SK-N-SH treated with all-trans-retinoic acid at 6 μM for 48 hours (cell line): ENCODE results near the gene OR4D2.

Source experiments
- ATAC-seq: fragments of 200-7000 bp; cut with Tn5 transposase; 3 replicates; pipeline ENCODE4 v1.9.1; 2020; ENCODE audit warnings: mild to moderate bottlenecking, moderate library complexity
- ARNTL ChIP-seq: fragments of 450-650 bp; formaldehyde crosslinking; IDR thresholded peaks from 2 replicates; pipeline ENCODE4 v1.5.0; 2020; ENCODE audit warnings: low read depth, mild to moderate bottlenecking, moderate library complexity, borderline replicate concordance
- BACH2 ChIP-seq: fragments of 250-450 bp; sonication (Bioruptor Pico); IDR thresholded peaks from 2 replicates; pipeline ENCODE4 v1.9.0; 2021; ENCODE audit warnings: mild to moderate bottlenecking, borderline replicate concordance
- CREB5 ChIP-seq: fragments of 250-450 bp; sonication (Bioruptor Pico); IDR thresholded peaks from 2 replicates; pipeline ENCODE4 v1.5.1; 2020; ENCODE audit warnings: low read depth, mild to moderate bottlenecking, moderate library complexity
- CSDC2 ChIP-seq: fragments of 250-450 bp; sonication (Bioruptor Pico); IDR thresholded peaks from 2 replicates; pipeline ENCODE4 v1.5.0; 2020; ENCODE audit warnings: mild to moderate bottlenecking, moderate library complexity
- CSRNP3 ChIP-seq: fragments of 250-450 bp; sonication (Bioruptor Pico); IDR thresholded peaks from 2 replicates; pipeline ENCODE4 v1.5.1; 2021; ENCODE audit warnings: mild to moderate bottlenecking, moderate library complexity
- ESRRG ChIP-seq: fragments of 250-450 bp; sonication (Bioruptor Pico); IDR thresholded peaks from 2 replicates; pipeline ENCODE4 v1.6.1; 2021; ENCODE audit warnings: mild to moderate bottlenecking
- GLIS3 ChIP-seq: fragments of 250-450 bp; sonication (Bioruptor Pico); IDR thresholded peaks from 2 replicates; pipeline ENCODE4 v1.5.0; 2020; ENCODE audit warnings: mild to moderate bottlenecking, moderate library complexity
- ISL1 ChIP-seq: fragments of 250-450 bp; sonication (Bioruptor Pico); IDR thresholded peaks from 2 replicates; pipeline ENCODE4 v2.1.2; 2022; ENCODE audit warnings: mild to moderate bottlenecking, moderate library complexity
- PATZ1 ChIP-seq: fragments of 250-450 bp; sonication (Bioruptor Pico); IDR thresholded peaks from 2 replicates; pipeline ENCODE4 v1.8.0; 2020; ENCODE audit warnings: mild to moderate bottlenecking, moderate library complexity, borderline replicate concordance
- POU6F1 ChIP-seq: fragments of 250-450 bp; sonication (Bioruptor Pico); IDR thresholded peaks from 2 replicates; pipeline ENCODE4 v1.8.0; 2021; ENCODE audit warnings: low read depth, mild to moderate bottlenecking, moderate library complexity, borderline replicate concordance
- PPARA ChIP-seq: fragments of 250-450 bp; sonication (Bioruptor Pico); IDR thresholded peaks from 2 replicates; pipeline ENCODE4 v1.5.0; 2020; ENCODE audit warnings: mild to moderate bottlenecking, borderline replicate concordance
- SNAI2 ChIP-seq: fragments of 250-450 bp; sonication (Bioruptor Pico); IDR thresholded peaks from 2 replicates; pipeline ENCODE4 v1.5.0; 2020; ENCODE audit warnings: mild to moderate bottlenecking, moderate library complexity
- TCF4 ChIP-seq: fragments of 250-450 bp; sonication (Bioruptor Pico); IDR thresholded peaks from 2 replicates; pipeline ENCODE4 v1.8.0; 2021; ENCODE audit warnings: mild to moderate bottlenecking, moderate library complexity, borderline replicate concordance
- TOX ChIP-seq: fragments of 250-450 bp; sonication (Bioruptor Pico); IDR thresholded peaks from 2 replicates; pipeline ENCODE4 v1.8.0; 2021; ENCODE audit warnings: mild to moderate bottlenecking, moderate library complexity, borderline replicate concordance
- TSHZ2 ChIP-seq: fragments of 250-450 bp; sonication (Bioruptor Pico); IDR thresholded peaks from 2 replicates; pipeline ENCODE4 v1.5.0; 2020; ENCODE audit warnings: mild to moderate bottlenecking, moderate library complexity
- ZC3H10 ChIP-seq: fragments of 250-450 bp; sonication (Bioruptor Pico); IDR thresholded peaks from 2 replicates; pipeline ENCODE4 v1.5.1; 2021; ENCODE audit warnings: mild to moderate bottlenecking, moderate library complexity
- ZFP3 ChIP-seq: fragments of 250-450 bp; sonication (Bioruptor Pico); IDR thresholded peaks from 2 replicates; pipeline ENCODE4 v1.5.0; 2020; ENCODE audit warnings: mild to moderate bottlenecking, moderate library complexity
- ZNF565 ChIP-seq: fragments of 450-650 bp; formaldehyde crosslinking; conservative IDR thresholded peaks from 2 replicates; pipeline ENCODE4 v1.5.0; 2020; ENCODE audit warnings: low read depth, mild to moderate bottlenecking, moderate library complexity
- ZNF70 ChIP-seq: fragments of 450-650 bp; formaldehyde crosslinking; IDR thresholded peaks from 2 replicates; pipeline ENCODE4 v1.5.0; 2020; ENCODE audit warnings: mild to moderate bottlenecking, moderate library complexity
- ZNF8 ChIP-seq: fragments of 450-650 bp; formaldehyde crosslinking; IDR thresholded peaks from 2 replicates; pipeline ENCODE4 v1.5.0; 2020; ENCODE audit warnings: mild to moderate bottlenecking, moderate library complexity

OR4D2 gene

GRCh38 chr17:58195518-58196123 lies 28.8 kb downstream of the OR4D2 start:
- ATAC-seq: no peak
- TF ChIP-seq ZNF8 (CRISPR knock-in tag) (no peak), ZNF565 (CRISPR knock-in tag) (no peak), CSRNP3 (CRISPR knock-in tag) (no peak), PPARA (no peak), ARNTL (CRISPR knock-in tag) (no peak), TOX (CRISPR knock-in tag) (no peak), ZC3H10 (CRISPR knock-in tag) (no peak)

- no peak for ATAC-seq
- TF ChIP-seq ZNF70 (CRISPR knock-in tag) (no peak), TOX (CRISPR knock-in tag) (no peak), BACH2 (CRISPR knock-in tag) (no peak), PATZ1 (no peak), SNAI2 (no peak), ISL1 (CRISPR knock-in tag) (no peak), CREB5 (CRISPR knock-in tag) (no peak), ESRRG (CRISPR knock-in tag) (no peak)
- TF ChIP-seq, all 23 proteins: peak for 0
Observed at GRCh38 chr17:58196610-58197009, 29.8 kb downstream of the OR4D2 start.

GRCh38 chr17:58200024-58200633 lies 33.3 kb downstream of the OR4D2 start:
- peak; percentile 96 for ATAC-seq
- TF ChIP-seq ISL1 (CRISPR knock-in tag) (no peak), PATZ1 (no peak), CSRNP3 (CRISPR knock-in tag) (no peak), ARNTL (CRISPR knock-in tag) (no peak), ESRRG (CRISPR knock-in tag) (no peak), ZNF8 (CRISPR knock-in tag) (no peak), ZFP3 (CRISPR knock-in tag) (no peak), POU6F1 (CRISPR knock-in tag) (no peak), PPARA (no peak), CSDC2 (CRISPR knock-in tag) (no peak), TCF4 (CRISPR knock-in tag) (no peak), CREB5 (CRISPR knock-in tag) (no peak), ZNF565 (CRISPR knock-in tag) (no peak), ZNF70 (CRISPR knock-in tag) (no peak), GLIS3 (CRISPR knock-in tag) (no peak), SNAI2 (no peak), TSHZ2 (CRISPR knock-in tag) (no peak)
